Left lung (tissue), 10 donors: ENCODE measurements around the gene RERE. TPM values are rescaled to one million over a fixed set of nuclear protein-coding genes. Genes with fewer than 3 reads are reported as not detected.
A peak's percentile ranks its signal among the peaks of the same experiment; 100 is the strongest.

Experiments
- ATAC-seq: fragments of 200-7000 bp; cut with Tn5 transposase; one replicate; pipeline ENCODE4 v1.9.1; 2020; ENCODE audit warnings: moderate library complexity
- DNase-seq, 4 donors: peaks; one replicate each; pipeline ENCODE4 v3.0.0-alpha.2; 2013 to 2020
- H3K27ac ChIP-seq, 2 donors: fragments of 200-600 bp; sonication (generic) in 1 of 2; one replicate each; pipeline versions ENCODE4 v1.5.0 to v1.8.0; 2020 to 2021
- H3K27me3 ChIP-seq, 2 donors: fragments of 200-600 bp; sonication (generic) in 1 of 2; one replicate each; pipeline versions ENCODE4 v1.5.0 to v1.8.0; 2020 to 2021
- H3K36me3 ChIP-seq, 2 donors: fragments of 200-600 bp; sonication (generic) in 1 of 2; one replicate each; pipeline versions ENCODE4 v1.5.0 to v1.8.0; 2020 to 2021
- H3K4me1 ChIP-seq, 2 donors: fragments of 200-600 bp; one replicate each; pipeline ENCODE4 v1.8.0; 2021
- H3K4me3 ChIP-seq, 2 donors: fragments of 200-600 bp; sonication (generic) in 1 of 2; one replicate each; pipeline versions ENCODE4 v1.5.0 to v1.8.0; 2020 to 2021; ENCODE audit warnings: mild to moderate bottlenecking in 1 of 2
- H3K9me3 ChIP-seq, 2 donors: fragments of 200-600 bp; sonication (generic) in 1 of 2; one replicate each; pipeline versions ENCODE4 v1.5.0 to v1.8.0; 2020 to 2021
- CTCF ChIP-seq, 2 donors: fragments of 200-600 bp; sonication (generic) in 1 of 2; IDR thresholded peaks; one replicate each; pipeline versions ENCODE4 v1.5.0 to v1.8.0; 2021; ENCODE audit warnings: antibody characterized with exemption in 2 of 2
- intact Hi-C, 2 donors: fragments of 100-400 bp; cut with DNase I; formaldehyde crosslinking; loops; one replicate each; pipeline versions ENCODE4 v1.11.2 to v1.14.2; 2022
- polyA plus RNA-seq, 6 donors: library from polyadenylated mRNA; unstranded; fragments of 120-200 nt; gene quantifications; one replicate each; pipeline ENCODE4 v1.2.1, GENCODE V29; 2013; ENCODE audit not compliant: insufficient read length in 6 of 6
- total RNA-seq, 2 donors: library from RNA; stranded (reverse); fragmentation: NEBNext Ultra II Directional; extraction: Animal tissue kit (Norgen Biotek cat#: 25700); gene quantifications; one replicate each; pipeline ENCODE4 v1.2.1, GENCODE V29; 2021
- donor health status: DM: no; HTN: yes; CAD: no.
- donor health status: DM: no; HTN: no; CAD: no.

The RERE gene
- total and polyA plus RNA-seq, 8 donors, result 73.3 to 135 (median 130) TPM

- Histone ChIP-seq H3K4me1 (peaks cover 36 to 77% of the 10 kb centered on the region in 2 donors), H3K9me3 (no peaks in the 10 kb centered on the region), H3K27me3 (no peaks in the 10 kb centered on the region), H3K4me3 (no peak overlapping the region), H3K27ac (peak overlapping the region in 1 of 2 donors; percentile 33), H3K36me3 (no peaks in the 10 kb centered on the region)
- intact Hi-C loops, result no loop called here
- TF ChIP-seq CTCF (IDR thresholded peaks at IDR 0.05), result no peak
- no peak for DNase-seq
- ATAC-seq, result no peak
Measured at GRCh38 chr1:8662380-8663072, 154.9 kb downstream of the RERE start.

GRCh38 chr1:8661185-8662110 is 156.0 kb downstream of the RERE start:
- intact Hi-C loops, result no loop called here

GRCh38 chr1:8660411-8660828 is 157.0 kb downstream of the RERE start:
- peak in 1 of 4 donors; percentile 25 for DNase-seq
- Histone ChIP-seq H3K36me3 (no peaks in the 10 kb centered on the region), H3K27me3 (no peaks in the 10 kb centered on the region), H3K4me3 (no peak overlapping the region), H3K27ac (peak overlapping the region; percentile 29 to 33), H3K4me1 (peaks cover 27 to 58% of the 10 kb centered on the region in 2 donors), H3K9me3 (no peaks in the 10 kb centered on the region)
- no peak for TF ChIP-seq CTCF (IDR thresholded peaks at IDR 0.05)
- ATAC-seq, result peak; percentile 44
- intact Hi-C loops, result no loop called here

More at GRCh38 chr1:8661185-8662110, 156.0 kb downstream of the RERE start:
- TF ChIP-seq CTCF (IDR thresholded peaks at IDR 0.05), result no peak
- no peaks in the 10 kb centered on the region for H3K27me3 ChIP-seq
- ATAC-seq, result peak; percentile 12
- H3K36me3 ChIP-seq, result no peaks in the 10 kb centered on the region
- peaks cover 34 to 68% of the 10 kb centered on the region in 2 donors for H3K4me1 ChIP-seq
- DNase-seq, result peak in 1 of 4 donors; percentile 55
- H3K9me3 ChIP-seq, result no peaks in the 10 kb centered on the region
- peak overlapping the region; percentile 33 for H3K27ac ChIP-seq
- no peak overlapping the region for H3K4me3 ChIP-seq

- TF ChIP-seq CTCF (IDR thresholded peaks at IDR 0.05), result no peak
- DNase-seq (no peak), ATAC-seq (no peak)
- H3K27me3 ChIP-seq, result no peaks in the 10 kb centered on the region
- intact Hi-C loops, result no loop called here
- H3K9me3 ChIP-seq, result no peaks in the 10 kb centered on the region
- H3K4me1 ChIP-seq, result peaks cover 27 to 52% of the 10 kb centered on the region in 2 donors
- no peak overlapping the region for H3K4me3 ChIP-seq
- no peak overlapping the region for H3K27ac ChIP-seq
- H3K36me3 ChIP-seq, result no peaks in the 10 kb centered on the region
Measured at GRCh38 chr1:8659593-8659992, 157.8 kb downstream of the RERE start.

GRCh38 chr1:8653878-8654277 is 163.6 kb downstream of the RERE start:
- ATAC-seq (no peak), DNase-seq (no peak)
- H3K36me3 ChIP-seq, result no peaks in the 10 kb centered on the region

More at GRCh38 chr1:8653878-8654277, 163.6 kb downstream of the RERE start:
- intact Hi-C loops, result no loop called here
- no peaks in the 10 kb centered on the region for H3K9me3 ChIP-seq
- no peak overlapping the region for H3K4me3 ChIP-seq
- no peak for TF ChIP-seq CTCF (IDR thresholded peaks at IDR 0.05)
- H3K27ac ChIP-seq, result no peak overlapping the region
- no peaks in the 10 kb centered on the region for H3K27me3 ChIP-seq
- peaks cover 0 to 18% of the 10 kb centered on the region in 2 donors for H3K4me1 ChIP-seq
